HG03095 (cell line): Measurements from ENCODE around the gene CDKN1C.

Experiments used
- ATAC-seq: cut with Tn5 transposase; IDR thresholded peaks from one replicate; pipeline ENCODE4 v1.9.1; 2021; ENCODE audit warnings: moderate library complexity; ENCODE audit not compliant: unreplicated experiment

Gene CDKN1C

DNA sequence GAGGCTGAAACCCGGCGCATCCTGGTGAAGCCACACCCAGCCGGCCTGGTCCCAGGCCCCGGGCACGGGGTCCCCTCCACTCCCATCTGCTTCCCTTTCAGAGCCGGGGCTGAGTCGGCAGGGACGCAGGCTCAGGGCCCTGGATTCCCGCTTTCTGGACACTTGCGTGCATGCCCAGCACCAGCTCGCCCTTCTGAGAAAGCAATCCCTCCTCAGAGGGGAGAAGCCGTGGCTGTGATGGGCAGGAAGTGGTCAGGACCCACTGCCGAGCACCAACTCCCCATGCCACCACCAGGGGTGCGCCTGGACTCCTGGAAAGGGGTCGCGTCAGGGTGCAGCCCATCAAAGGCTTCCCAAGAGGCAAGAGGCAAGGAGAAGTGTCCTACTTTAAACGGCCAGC, 15.1 kb downstream of the CDKN1C start:
- no peak for ATAC-seq

DNA sequence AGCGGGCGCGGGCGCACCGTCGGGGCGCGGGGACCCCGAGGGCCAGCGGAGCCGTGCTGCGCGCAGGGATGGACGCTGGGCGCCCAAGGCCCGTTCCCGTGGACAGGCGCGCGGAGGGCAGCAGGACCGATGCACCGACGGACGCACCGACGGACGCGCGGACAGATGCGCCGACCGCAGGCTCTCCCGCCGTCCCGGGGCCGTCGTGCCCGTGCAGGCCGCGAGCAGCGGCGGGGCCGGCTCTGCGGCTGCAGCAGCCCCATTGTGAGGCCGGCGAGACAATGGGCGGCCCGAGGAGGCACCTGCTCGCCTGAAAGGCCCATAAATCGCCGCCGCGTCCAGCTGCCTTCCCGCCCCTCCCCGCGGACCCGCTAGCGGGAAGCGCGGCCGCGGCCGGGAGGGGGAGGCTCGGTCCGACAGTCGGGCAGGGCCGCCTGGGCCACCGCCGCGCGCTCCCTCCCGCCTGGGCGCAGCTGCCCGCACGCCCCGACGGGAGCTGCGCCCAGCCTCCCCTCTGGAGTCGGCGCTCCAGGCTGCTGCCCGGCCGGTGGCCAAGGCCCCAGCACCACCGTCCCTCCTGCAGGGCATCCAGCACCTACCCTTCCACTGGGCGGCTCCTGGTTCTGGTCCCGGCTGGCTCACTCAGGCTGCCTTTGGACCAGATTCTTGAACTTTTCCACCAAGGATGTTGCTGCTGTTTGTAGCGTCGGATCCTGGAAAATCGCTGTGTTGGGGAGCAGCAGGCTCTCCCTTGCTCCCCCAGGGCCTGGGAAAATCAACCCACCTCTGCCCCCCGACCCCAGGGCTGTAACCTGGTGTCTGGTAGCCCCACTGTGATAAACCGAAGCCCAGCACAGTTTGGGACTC, 15.8 kb downstream of the CDKN1C start:
- ATAC-seq = no peak

DNA sequence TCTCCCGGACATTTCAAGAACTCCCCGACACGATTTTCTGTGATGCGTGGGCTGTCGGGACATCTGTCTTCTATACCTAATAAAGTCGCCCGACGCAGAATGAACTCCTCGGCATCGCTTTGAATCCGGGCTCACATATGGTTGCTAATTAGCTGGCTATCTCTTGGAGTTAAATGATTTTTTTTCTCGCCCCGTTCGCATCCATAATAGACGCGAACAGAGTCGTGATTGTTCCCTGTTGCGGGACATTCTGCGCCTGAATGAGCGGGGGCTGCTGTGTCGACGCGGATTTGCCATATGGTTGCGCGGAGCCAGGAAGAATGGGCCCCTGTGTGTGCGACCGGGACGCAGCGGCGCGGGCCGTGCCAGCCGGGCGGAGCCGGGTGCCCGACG, 16.4 kb downstream of the CDKN1C start:
- ATAC-seq = no peak

DNA sequence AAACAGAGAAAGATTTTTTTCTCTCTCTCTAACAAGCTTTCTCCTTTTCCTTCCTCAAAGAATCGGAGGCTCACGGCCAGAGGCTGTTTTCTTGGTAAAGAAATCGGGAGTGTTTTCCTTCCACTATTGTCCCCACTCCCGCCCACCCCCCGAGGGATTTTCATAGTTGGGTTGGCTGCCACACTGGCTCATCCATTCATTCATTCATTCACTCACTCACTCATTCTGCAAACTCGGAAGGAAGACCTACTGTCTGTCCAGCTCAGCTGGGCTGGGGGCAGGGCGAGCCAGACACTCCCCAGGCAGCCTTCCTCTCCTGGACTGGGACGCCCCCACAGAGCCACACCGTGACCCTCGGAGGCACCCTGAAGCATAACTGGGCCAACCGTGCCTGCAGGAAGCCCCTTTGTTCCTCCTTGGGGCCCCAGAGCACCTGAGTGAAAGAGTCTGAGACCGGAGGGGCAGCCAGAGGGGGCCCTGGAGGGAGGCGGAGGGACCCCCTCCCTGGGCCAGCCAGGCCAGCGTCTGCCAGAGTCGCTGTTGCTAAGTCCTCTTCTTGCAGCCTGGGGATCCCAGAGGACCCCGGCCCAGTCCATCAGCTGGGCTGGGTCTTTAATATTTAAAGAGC, 17.0 kb downstream of the CDKN1C start:
- ATAC-seq = no peak

DNA sequence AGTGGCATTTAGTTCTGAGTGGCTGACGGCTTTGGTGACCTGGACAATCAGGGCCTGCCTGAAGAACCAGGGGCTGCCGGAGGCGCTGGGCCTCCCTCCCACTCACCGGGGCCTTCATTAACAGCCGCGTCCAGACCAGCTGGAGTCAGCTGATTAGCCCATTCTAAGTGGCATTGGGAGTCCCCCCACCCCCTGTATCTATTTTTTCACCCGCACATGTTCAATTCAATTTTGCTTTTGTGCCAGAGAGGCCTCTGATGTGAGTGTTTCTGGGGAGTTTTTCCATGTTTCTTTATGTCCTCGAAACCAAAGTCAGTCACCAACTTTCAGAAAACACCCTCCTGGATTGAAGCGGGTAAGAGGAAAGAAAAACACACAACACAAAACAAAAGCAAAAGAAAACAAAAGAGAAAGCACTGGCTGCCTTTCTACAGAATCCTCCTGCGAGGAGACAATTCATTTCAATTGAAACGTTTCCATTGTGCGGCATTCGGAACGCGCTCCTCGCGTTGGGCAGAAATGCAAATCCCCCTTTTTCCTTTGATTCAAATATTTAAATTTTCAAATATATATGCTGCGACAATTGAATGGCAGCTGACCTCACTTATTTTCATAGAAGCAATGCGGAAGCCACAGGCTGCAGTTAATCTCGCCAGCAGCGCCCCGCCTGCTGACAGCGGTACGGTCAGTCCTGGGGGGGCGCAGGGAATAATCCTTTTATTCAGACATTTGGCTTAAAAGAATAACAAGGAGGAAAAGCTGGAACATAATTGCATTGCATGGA, 17.7 kb downstream of the CDKN1C start:
- ATAC-seq = no peak

DNA sequence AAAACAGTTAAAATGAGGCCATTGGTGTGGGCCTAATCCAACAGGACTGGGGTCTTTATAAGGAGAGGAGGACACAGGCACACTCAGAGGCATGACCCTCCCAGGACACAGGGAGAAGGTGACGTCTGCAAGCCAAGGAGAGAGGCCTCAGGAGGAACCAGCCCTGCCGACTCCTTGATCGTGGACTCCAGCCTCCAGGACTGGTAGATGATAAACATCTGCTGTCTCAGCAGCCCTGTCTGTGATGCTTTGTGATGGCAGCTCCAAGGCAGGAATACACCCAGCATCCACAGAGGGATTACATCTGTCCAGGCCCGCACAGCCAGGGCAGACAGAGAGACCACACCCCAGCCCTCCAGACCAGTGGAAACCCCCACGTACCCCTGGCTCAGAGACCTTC, 18.4 kb downstream of the CDKN1C start:
- ATAC-seq = no peak

DNA sequence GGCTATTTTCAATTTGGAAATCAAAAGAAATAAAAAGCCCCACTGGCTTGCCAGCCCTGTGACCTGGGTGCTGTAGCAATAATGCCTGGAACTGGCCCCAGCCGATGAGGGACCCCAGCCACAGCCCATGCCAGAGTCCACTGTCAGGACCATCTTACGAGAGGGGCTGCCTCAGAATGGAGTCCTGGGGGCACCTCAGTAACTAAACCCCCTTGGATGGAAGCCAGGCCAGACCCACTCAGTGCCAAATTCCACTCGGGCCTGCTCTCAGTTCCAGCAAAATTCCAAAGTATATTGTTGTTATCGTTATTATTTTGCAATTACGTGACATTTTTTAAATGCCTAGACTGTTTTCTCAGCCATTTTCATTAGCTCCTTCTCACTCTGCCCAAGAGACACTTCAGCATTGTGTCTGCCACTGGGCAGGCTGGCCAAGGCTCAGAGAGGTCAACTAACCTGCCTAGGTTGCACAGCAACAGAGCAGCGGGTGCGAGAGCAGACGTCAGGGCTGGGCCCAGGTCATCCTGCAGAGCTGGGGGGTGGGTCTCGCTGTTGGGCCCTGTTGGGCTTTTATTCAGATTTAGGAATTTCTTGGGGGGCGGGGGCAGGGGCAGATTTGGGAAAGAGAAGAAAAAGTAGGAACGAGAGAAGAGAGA, 19.5 kb downstream of the CDKN1C start:
- ATAC-seq = no peak

DNA sequence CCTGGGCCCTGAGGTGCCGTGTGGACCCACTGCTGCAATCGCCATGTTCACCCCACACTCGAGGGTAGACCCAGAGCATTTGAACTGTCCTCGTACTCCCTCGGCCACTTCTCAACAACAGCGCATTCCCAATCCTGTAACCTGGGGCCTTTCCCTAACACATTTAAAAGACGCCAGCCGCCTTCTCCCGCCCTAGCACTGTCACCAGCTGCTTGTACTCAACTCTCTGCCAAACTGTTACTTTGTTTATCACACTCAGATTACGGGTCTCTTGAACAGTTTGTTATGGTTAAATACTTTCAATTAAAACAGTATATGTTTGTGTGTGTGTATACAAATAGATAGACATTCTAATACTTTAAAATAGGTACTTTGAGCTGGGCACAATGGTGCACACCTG, 20.7 kb downstream of the CDKN1C start:
- no peak for ATAC-seq

DNA sequence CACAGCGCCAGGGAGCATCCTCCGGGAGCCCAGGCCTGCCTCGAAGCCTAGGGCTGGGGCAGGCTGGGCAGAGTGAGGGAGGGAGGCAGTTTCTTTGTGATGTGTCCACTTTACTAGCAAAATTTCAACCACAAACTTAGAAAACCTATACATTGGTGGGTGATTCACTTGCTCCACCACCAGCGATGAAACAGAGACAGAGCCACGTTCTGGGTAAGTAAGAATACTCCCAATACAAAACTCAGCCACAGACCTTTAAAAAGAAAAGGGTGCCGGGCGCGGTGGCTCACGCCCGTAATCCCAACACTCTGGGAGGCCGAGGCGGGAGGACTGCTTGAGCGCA, 22.3 kb downstream of the CDKN1C start:
- no peak for ATAC-seq

DNA sequence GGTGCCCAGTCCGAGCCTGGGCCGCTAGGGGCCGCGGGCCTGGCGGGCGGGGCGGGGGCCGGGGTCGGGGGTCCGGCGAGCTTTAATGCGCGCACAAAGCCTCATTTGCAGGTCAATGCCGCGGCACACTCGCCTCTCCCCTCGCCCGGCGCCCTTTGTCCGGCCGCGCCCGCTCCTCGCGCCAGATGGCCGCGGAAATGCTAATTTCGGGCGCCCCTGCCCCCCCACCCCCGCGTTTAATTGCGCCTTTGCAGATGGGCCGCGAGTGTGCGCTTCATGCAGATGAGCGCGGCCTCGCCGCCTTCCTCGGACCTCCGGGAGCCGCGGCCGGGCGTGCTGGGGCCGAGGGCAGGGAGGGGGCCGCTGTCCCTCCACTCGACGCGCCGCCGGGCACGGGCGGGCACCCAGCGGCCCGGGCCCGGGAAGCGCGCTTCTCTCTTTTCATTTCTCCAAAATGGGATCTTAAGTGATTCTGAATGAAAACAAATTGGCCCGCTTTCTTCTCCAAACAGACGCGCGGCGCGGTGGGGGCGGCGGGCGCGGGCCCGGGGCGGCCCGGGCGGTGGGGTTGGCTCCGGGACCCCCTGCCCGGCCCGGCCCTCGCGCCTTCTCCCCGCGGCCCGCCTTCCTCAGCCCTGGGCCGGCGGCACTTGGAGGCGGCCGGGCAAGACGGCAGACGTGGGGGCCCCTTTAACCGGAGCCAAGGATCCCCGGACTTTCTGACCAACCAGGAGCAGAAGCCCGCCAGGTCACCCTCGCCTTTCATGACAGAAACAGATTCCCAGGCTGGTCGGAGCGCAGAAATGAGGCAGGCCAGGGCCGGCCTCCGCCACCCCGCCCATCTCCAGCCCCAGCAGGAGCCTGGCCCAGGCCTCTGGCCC, 22.9 kb downstream of the CDKN1C start:
- ATAC-seq = no peak

DNA sequence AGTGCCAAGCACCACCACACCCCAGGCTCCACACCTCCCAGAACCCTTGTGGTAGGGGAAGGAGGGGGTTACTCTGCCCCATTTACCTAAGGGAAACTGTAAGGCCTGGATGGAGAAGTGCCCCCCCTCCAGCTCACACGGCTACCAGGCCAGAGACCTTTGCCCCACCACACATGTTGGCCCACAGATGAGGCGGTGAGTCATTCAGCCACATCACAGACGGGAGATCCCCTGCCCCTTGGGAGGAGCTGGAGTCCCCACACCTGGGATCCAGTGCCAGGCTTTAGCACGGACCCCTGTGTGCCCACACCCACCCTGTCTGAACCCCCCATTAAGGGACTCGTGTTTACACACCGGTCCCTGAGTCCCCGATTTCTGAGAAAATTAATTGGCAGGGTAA, 24.9 kb downstream of the CDKN1C start:
- ATAC-seq = no peak

DNA sequence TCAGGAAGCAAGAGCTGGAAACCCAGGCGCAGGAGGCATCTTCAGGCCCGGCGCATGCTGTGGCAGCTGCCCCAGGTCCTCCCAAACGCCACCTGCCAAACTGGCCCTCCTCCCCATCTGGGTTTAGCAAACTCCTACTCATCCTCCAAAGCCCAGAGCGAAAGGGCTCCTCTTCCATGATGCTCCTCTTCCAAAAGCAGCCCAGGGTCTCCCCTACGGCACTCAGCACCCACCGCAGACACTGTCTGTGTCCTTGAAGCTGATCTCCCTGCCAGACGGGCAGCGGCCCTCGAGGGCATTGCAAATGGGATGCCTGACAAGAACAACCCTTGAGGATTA, 25.9 kb downstream of the CDKN1C start:
- ATAC-seq = no peak

DNA sequence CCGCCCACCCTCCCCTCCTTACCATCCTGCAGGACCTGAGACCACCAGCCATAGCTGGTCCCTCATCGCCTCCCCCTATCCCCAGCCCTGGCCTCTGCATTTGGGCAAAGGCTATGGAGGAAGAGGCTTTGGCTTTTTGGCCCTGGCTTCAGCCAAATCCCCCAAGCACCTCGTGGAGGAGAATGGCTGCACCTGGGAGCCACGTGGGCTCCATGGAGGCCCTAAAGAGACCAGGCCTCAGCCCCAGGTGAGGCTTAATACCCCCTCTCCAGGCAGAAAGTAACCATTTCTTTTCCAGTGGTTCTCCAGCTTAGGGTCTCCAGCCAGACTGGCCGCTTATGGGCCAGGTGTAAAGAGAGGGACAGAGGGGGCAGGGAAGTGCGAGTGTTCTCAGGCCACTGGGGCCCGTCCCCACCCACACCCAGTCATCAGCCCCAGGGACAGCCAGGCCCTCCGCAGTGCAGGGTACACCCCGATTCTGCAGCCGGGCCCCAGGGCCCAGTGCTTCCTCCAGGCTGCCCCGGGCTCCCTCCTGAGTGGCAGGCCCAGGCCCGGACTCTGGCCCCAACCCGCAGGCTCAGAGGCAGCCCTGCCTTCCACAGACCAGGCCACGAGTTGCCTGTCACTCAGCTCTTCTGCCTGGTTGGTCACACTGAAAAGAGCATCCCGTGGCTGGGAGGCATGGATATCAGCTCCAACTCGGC, 26.4 kb downstream of the CDKN1C start:
- ATAC-seq = no peak

DNA sequence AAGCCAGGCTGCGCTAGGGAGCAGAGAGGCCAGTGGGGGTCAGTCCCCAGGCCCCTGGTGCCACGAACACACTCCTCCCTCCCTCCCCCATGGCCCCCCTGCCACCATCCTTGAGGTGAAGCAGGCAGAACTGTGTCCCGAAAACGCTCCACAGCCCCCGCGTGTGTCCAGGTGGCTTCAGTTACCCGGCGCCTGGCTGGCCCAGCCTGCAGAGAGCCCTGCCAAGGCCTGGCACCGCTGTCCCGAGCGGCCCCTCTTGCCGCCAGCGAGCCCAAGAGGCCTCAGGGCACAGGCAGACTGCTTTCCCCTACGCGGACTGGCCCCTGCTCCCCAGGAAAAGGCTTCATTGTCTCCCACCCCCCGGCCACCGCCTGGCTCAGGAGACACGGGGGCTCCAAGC, 27.7 kb downstream of the CDKN1C start:
- no peak for ATAC-seq

DNA sequence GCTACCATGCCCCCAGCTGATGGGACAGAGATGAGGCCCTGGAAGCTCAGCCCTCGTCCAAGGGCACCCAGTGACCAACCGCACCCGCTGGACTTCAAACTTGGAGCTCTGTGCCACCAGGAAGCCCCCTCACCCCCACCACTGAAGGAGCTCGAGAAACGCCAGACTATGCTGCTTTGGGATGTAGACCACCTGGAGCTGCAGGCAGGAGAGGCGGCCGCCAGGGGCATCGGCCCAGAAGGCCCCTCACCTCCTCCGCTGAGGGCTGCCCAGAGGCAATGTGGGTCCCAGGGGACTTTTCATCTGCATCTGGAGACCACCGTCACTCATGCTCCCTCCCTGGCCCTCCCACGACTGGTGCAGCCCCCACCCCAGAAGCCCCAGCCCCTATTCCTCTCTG, 28.3 kb downstream of the CDKN1C start:
- no peak for ATAC-seq

DNA sequence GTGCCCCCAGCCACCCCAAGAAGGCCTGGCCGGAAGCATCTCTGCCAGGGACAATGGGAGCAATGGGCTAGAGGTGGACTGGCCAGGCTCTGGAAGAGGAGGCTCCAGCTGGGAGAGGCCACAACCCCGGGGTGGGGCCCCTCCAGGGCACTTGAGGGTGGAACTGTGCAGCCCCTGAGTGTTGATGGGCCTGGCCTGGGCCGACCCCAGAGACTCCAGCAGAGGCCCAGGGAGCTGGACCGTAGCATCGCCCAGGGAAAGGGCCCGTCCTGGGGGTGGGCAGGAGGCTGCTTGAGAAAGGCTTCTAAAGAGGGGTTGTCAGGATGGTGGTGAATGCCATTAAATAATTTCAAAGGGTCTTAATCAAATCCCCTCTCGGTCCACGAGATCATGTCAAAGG, 30.4 kb downstream of the CDKN1C start:
- no peak for ATAC-seq

DNA sequence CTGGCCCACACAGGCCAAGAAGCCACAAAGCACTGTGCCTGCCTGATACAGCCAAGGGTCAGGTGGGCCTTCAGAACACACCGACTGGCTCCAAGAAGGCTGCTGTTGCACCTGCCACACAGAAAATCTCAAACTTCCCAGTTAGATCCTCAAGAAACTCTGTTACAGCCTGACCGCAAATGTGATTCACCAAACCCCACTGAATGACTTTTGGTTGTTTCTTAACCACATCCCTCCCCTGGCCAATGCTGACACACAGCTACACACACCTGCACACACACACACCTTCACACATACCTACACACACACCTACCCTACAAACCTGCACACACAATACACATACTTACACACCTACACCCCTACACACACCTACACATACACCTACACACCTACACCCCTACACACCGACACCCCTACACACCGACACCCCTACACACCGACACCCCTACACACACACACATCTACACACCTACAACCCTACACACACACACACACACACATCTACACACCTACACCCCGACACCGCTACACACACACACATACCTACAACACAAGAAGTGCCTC, 31.5 kb downstream of the CDKN1C start:
- ATAC-seq = no peak

DNA sequence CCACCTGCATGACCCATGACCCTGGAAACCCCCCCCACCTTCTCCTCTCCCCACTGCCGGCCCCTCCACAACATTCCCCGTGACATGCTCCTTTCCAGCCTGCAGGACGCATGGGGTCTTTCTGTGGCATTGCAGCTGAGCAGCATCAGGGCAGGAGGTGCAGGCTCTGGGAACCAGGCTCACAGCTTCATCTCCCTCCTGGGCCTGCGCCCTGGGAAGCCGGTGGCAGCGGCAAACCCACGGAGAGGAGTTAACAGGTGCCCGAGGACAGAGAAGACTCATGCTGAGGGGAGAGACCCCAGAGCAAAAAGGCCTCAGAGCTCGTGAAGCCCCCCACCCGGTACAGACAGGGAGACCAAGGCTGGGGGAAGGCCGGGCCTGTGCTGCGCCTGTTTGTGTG, 32.2 kb downstream of the CDKN1C start:
- ATAC-seq = no peak

DNA sequence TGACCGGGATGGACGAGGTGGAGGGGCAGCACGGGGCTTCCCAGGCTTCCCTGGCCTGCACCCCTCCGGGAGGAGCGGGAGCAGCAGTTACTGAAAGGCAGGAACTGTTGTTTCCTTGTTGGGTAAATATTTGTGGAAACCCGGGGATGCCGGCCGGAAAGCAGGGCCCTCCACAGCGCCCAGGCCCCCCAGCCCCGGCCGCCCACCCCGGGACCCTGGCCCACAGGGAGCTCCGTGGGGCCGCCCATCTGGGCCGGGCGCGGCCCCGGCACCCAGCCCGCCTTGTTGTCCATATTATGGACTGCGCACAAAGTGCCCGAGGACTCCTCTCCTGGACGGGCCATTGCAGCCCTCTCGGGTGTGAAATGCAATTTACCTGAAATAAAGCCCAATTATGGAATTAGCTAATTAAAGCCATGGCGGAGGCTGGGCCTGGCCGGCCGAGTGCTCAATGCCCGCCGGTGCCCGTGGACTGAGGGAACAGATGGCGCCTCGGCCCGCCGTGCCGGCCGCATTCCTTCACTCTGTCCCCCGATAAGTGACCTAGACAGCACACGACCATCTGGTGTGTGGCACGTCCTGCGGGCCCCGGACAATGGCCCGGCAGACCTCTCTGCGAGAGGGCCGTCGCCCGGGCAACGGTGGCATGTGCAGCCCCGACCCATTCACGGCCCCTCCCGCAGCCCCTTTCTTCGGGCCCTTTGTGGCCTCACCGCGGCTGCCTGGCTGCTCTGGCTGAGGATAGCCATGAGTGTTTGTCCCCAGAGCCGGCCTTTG, 35.4 kb downstream of the CDKN1C start:
- no peak for ATAC-seq
